GM18499 (cell line): ENCODE results near the gene USP20.
"Not testable (repeated sequence)": the region's sequence is repeated elsewhere in the genome, so short reads cannot be mapped to it uniquely, and the experiment has no call there.

ENCODE experiments used
- ATAC-seq: cut with Tn5 transposase; IDR thresholded peaks from one replicate; pipeline ENCODE4 v1.9.1; 2021; ENCODE audit warnings: moderate number of reproducible peaks; ENCODE audit not compliant: insufficient read depth, unreplicated experiment

Gene USP20

GRCh38 chr9:129887334-129888292, 52.4 kb downstream of the USP20 start:
- ATAC-seq: no peak

- ATAC-seq: peak; percentile 51
These were observed 53.2 kb downstream of the USP20 start for GRCh38 chr9:129888293-129889121.

DNA sequence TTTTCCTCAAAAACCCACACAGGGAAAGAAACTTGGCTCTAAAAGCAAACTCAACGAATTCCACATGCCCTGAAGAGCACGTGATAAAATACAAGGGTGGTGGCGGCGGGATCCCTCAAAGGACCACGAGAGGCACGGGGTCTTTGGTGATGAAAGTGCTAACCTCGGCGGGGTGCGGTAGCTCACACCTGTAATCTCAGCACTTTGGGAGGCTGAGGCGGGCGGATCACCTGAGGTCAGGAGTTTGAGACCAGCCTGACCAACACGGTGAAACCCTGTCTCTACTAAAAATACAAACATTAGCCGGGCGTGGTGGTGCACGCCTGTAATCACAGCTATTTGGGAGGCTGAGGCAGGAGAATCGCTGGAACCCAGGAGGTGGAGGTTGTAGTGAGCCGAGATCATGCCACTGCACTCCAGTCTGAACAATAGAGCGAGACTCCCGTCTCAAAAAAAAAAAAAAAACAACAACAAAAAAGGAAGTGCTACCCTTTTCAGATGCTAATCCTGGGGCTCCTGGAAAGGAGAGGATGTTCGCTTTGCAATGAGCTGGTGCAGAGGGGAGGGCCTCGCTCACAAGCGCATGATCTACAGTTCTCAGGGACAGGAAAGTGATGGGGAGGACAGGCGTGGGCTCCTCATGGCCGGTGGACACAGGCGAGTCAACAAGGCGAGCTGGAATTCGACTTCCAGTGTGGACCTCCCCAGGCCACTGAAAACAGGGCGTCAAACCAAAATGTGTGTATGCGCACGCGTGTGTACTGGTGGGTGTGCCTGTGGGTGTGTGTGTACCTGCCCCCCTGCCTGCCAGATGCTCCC, 54.1 kb downstream of the USP20 start:
- no peak for ATAC-seq

DNA sequence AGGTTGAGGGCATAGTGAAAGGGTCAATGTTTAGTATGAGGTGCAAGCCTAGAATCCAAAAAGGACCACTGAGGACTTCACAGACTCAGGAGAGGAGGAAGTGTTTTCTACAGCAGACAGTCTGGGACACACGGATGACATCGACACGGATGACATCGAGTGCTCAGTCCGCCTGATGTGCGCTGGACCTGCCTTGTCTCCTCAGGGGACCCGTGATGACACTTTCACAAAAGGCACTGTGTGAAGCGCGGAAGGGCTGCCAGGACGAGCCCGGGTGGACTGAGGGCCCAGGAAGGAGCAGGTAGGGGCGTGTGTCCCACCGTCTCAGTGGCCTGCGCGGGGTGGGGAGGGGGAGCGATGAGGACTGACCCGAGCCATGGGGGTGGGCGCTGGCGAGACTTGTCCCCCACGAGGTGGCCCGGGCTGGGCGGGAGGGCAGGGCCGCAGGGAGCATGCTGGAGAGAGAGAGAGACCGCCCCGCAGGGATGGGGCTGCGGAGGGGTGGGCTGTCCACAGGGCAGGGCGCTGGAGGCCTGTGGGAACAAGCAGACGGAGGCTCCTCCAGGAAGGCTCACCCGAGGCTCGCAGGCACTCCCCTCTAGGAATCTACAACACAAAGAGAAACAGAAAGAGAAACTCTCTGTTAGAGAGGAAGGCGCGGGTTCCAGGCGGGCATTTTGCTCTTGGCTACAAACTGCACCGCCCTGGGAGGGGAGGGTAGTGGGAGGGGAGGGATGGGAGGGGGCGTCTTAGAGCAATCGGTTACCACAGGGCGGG, 54.9 kb downstream of the USP20 start:
- no peak for ATAC-seq

- not testable (repeated sequence) for ATAC-seq
These were observed 55.6 kb downstream of the USP20 start for GRCh38 chr9:129890718-129891299.

DNA sequence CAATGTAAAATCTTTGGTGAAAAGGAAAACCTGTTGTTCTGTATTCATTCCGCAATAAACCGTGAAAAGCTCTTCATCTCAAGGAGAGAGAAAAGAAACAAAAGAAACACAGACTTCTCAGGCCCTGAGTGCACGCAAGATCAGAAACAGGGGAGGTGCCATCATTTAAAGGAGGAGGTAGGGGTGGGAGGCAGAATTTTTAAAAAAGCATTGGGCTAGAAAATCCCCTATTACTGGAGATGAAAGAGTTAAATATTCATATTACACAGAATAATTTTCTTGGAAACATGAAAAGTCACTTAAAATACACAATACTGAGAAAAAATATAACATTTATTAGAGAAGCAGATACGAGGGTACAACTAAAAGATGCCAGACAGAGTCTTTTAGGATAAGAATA, 56.3 kb downstream of the USP20 start:
- no peak for ATAC-seq

GRCh38 chr9:129894120-129894823, 59.0 kb downstream of the USP20 start:
- no peak for ATAC-seq

DNA sequence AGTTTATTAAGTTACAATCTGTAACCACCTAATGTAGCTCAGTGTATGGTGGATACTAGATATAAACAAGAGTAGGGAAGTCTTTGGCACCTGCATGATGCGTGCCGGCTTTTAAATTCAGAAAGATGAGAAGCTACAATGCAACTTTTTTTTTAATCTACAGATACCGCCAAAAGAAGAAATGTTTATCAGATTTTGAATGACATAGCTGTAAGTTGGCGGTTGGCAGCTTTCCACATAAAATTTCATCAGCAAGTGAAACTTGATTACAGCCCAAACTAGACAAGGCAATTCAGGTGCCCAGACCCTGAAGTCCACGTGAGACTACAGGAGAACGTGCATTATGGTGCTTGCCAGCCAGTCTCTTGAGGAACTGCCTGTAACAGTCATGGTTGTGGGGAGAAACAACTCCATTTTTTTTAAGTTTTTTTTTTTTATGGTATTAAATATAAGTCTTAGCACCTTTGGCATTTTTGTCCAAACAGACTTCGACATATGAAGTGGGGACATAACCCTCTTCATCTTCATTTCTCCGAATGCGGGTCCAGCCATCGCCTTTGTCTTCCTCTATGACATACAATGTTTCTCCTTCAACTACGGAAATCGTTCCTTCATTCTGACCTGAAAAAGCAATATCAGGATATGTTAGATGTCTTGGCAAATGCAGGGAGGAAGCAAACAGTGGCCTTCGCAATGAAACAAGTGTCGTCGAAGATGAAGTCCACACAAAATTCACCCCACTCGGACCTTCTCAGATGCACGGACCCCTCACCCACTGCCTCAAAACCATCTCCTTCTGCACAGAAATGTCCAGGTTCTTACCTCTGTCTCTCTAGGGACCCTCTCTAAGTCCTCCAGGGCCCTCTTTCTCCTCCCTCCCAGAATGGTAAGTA, 60.4 kb downstream of the USP20 start:
- no peak for ATAC-seq

- ATAC-seq: no peak
These were observed 62.0 kb downstream of the USP20 start for GRCh38 chr9:129897263-129897662.

- no peak for ATAC-seq
These were observed 62.9 kb downstream of the USP20 start for GRCh38 chr9:129898185-129898584.

DNA sequence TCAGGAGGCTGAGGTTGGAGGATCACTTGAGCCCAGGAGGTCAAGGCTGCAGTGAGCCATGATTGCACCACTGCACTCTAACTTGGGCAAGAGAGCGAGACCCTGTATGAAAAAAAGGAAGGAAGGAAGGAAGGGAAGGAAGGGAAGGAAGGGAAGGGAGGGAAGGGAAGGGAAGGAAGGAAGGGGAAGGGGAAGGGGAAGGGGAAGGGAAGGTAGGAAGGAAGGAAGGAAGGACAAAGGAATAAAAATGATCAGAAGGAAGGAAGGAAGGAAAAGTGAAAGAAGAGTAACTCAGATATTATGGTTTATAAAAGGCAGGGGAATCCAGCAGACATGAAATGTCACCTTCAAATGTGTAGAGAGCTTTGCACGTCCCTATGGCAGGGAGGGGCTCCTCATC, 64.4 kb downstream of the USP20 start:
- ATAC-seq: no peak

DNA sequence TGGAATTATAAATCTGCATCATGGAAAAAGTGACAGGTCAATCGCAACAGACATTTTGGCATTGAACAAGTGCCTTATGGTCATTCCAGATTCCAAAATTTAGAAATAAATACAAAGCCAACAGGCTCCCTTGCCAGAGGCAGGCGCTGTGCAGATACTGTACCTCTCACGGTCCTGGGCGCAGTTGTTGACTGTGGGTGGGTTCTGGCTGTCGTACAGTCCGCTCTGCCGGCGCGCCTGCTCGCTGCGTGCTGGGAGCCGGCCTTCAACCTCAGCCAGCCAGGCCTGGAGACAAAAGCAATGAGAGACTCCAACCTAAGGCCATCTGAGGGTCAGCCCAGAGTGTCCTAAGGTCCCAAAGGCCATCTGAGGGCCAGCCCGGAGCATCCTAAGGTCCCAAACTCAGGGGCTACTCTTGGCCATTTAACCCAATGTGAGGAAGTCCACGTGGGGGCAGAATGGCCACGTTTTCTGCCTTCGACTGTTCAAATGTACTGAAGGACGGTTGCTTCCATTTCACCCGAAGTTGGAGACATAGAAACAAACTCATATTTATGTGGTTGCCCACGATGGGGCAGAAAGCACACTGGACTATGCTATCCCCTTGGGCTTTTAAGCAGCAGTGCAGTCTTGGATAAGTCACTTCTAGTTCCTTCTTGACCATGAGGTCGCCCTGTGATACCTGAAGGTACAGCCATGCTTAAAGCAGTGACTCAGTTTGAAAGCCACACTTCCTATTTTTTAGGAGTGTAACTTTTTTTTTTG, 65.2 kb downstream of the USP20 start:
- ATAC-seq: peak; percentile 72

- ATAC-seq: no peak
These were observed 66.9 kb downstream of the USP20 start for GRCh38 chr9:129901993-129902739.

GRCh38 chr9:129902740-129903134, 67.5 kb downstream of the USP20 start:
- no peak for ATAC-seq

DNA sequence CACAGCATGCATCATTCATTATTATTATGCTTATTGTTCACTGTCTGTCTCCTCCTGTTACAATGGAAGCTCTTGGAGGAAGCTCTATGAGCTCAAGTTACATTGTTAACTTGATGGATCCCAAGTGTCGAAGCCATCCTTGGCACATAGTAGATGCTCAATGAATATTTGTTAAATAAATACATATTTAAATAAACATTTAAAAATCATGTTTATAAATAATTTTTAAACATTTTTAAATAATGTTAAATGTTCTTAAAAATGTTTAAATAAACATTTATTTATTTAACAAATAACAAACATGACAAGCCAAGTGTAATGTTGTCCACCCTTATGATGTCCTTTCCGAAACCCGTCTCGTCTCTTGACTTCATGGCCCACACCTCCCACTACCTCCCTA, 69.5 kb downstream of the USP20 start:
- ATAC-seq: no peak

- no peak for ATAC-seq
These were observed 71.0 kb downstream of the USP20 start for GRCh38 chr9:129906298-129906697.
